Spinal cord (tissue), 10 donors: ENCODE results near the gene GSAP. TPM values are rescaled to one million over a fixed set of nuclear protein-coding genes. Genes with fewer than 3 reads are reported as not detected.
A peak's percentile ranks its signal among the peaks of the same experiment; 100 is the strongest.

ENCODE experiments used
- DNase-seq, 6 donors: peaks; one replicate each; pipeline versions ENCODE4 v3.0.0 to v3.0.0-alpha.2; 2013 to 2015; ENCODE audit warnings: low spot score in 6 of 6, low read depth in 4 of 6
- H3K27ac ChIP-seq: one replicate; pipeline ENCODE4 v1.5.1; 2013; ENCODE audit warnings: low read depth, low read length, control low read depth
- H3K27me3 ChIP-seq: one replicate; pipeline ENCODE4 v1.6.1; 2013; ENCODE audit warnings: low read length; ENCODE audit not compliant: control insufficient read depth, insufficient read depth
- H3K36me3 ChIP-seq: one replicate; pipeline ENCODE4 v1.6.1; 2013; ENCODE audit warnings: low read length; ENCODE audit not compliant: control insufficient read depth, insufficient read depth
- H3K4me1 ChIP-seq: one replicate; pipeline ENCODE4 v1.6.1; 2013; ENCODE audit warnings: low read length; ENCODE audit not compliant: control insufficient read depth, insufficient read depth
- H3K4me3 ChIP-seq: one replicate; pipeline ENCODE4 v1.5.1; 2013; ENCODE audit warnings: low read depth, low read length, control low read depth
- H3K9me3 ChIP-seq: one replicate; pipeline ENCODE4 v1.6.1; 2013; ENCODE audit warnings: low read length; ENCODE audit not compliant: control insufficient read depth, insufficient read depth
- WGBS: methylation state at CpG from one replicate; pipeline ENCODE4 v1.1.5; 2013; ENCODE audit warnings: missing lambda C conversion rate; ENCODE audit not compliant: insufficient coverage; 5-methylcytosine and 5-hydroxymethylcytosine counted together
- polyA plus RNA-seq, 2 donors: library from polyadenylated mRNA; unstranded; fragments of 120-200 nt; gene quantifications; one replicate each; pipeline ENCODE4 v1.2.1, GENCODE V29; 2013; ENCODE audit not compliant: insufficient read length in 2 of 2
- total RNA-seq, 2 donors: library from RNA; depleted of rRNA in 1 of 2; stranded (reverse); fragments of 120-200 nt in 1 of 2; fragments of >200 nt in 1 of 2; gene quantifications; one replicate each; pipeline versions ENCODE4 v1.2.3 to v1.2.4, GENCODE V29; 2013 to 2014
- donor health status: healthy.

The GSAP gene
- total and polyA plus RNA-seq, 4 donors: 11.2 to 18.4 (median 14.7) TPM

- Histone ChIP-seq H3K27ac (no peak overlapping the region), H3K4me3 (no peak overlapping the region), H3K27me3 (no peaks in the 10 kb centered on the region), H3K4me1 (peaks cover 4% of the 10 kb centered on the region), H3K36me3 (no peaks in the 10 kb centered on the region), H3K9me3 (no peaks in the 10 kb centered on the region)
- WGBS: no CpG with 5 or more reads among the region's 1 CpG
- DNase-seq: no peak
Observed at GRCh38 chr7:77328669-77329068, 87.5 kb downstream of the GSAP start.

DNA sequence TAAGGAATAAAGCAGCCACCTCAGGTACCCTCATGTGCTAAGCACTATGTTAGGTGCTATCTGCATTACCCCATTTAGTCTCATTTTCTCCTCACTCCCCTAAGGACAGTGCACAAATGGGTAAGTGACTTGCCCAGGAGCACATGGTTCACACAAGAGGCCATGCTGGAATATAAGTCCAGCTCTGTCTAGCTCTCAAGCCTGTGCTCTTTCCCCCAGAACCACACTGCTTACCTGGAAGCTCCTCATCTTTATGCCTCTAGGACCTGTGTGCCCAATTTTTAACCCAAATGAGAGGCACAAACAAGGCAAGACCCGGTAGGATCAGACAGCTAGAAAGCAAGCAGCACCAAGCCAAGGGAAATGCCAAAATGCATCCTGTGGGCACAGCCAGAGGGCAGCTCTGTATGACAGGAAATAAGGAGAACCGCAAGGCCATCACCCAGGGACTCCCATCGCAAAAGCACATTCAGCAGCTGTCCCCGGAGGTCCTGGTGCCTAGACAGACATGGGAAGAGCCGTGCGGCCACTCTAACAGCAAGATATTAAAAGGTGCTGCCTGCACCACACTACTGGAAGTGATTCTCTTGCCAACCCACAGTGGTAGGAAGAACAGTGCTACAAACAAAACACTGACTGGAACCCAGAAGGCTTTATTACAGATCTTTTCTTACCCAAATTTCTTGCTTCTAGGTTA, 88.1 kb downstream of the GSAP start:
- H3K9me3 ChIP-seq: no peaks in the 10 kb centered on the region
- no peaks in the 10 kb centered on the region for H3K27me3 ChIP-seq
- no peak overlapping the region for H3K27ac ChIP-seq
- H3K36me3 ChIP-seq: no peaks in the 10 kb centered on the region
- DNase-seq: no peak
- H3K4me1 ChIP-seq: peaks cover 4% of the 10 kb centered on the region
- WGBS: 59% methylated on average over 4 of the region's 6 CpGs
- H3K4me3 ChIP-seq: no peak overlapping the region

DNA sequence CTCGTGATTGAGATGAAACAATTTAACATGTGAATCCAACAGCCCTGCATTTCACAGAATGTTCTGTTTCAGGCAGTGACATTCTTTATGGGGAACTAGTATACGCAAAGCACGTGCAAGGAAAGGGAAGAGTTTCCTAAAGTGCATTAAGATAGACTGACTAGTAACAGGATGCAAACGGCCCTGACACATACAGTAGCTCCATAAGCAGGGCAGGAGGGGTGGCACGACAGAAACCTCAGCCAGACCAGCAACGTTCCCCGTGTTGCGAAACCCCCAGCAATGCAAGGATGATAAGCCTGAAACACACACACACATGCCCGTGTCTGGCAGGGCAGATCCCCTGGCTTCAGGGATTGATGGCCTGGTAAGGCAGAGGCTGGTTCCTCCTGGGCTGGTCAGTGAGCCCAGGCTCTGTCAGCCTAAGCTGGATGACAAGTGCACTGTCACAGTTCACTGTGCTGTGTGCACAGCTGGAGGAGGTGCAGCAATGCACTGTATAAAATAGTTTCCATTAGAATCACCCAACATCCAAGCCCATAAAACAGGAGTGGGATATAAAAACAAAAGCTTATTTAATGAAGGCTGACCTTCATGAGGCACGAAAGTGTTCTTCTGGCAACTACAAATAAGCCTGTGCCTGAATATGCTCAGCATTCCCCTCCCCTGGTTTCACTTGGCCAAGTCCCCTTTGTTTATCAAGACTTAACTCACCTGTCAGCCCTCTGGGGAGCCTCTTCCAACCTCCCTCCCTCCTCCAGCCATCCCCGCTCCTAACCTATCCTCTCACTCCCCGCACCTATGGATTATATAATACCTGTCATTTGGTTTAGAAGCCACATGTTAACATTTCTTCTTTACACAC, 88.8 kb downstream of the GSAP start:
- Histone ChIP-seq H3K4me3 (no peak overlapping the region), H3K36me3 (no peaks in the 10 kb centered on the region), H3K9me3 (no peaks in the 10 kb centered on the region), H3K27ac (no peak overlapping the region), H3K4me1 (peaks cover 4% of the 10 kb centered on the region), H3K27me3 (no peaks in the 10 kb centered on the region)
- DNase-seq: no peak
- 47% methylated on average over 10 of the region's 12 CpGs for WGBS

GRCh38 chr7:77326131-77326530, 90.0 kb downstream of the GSAP start:
- no peaks in the 10 kb centered on the region for H3K9me3 ChIP-seq
- DNase-seq: no peak
- WGBS: no CpG with 5 or more reads among the region's 3 CpGs

DNA sequence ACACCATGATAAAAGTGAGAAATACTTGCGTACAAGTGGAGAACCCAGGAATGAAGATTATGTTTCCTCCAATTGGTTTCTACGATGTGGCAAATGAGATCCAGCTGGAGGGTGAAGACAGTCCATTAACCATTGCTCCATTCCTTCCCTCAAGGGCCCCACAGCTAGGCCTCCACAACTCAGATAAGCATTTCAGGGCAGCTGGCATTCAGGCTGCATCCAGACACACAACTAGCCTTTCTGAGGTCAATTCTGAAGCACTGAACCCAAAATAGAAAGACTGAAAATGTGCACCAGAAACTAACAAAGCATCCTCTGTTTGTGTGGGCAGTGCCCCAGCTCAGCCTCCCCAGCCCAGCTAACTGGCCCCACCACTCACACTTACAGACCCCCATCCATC, 94.8 kb downstream of the GSAP start:
- no peaks in the 10 kb centered on the region for H3K27me3 ChIP-seq
- H3K9me3 ChIP-seq: no peaks in the 10 kb centered on the region
- no peak overlapping the region for H3K27ac ChIP-seq
- no peak overlapping the region for H3K4me3 ChIP-seq
- no peak for DNase-seq
- H3K4me1 ChIP-seq: no peaks in the 10 kb centered on the region
- H3K36me3 ChIP-seq: no peaks in the 10 kb centered on the region
- WGBS: 29% methylated on average over 1 of the region's 2 CpGs

More at GRCh38 chr7:77326131-77326530, 90.0 kb downstream of the GSAP start:
- H3K4me1 ChIP-seq: peaks cover 4% of the 10 kb centered on the region
- H3K36me3 ChIP-seq: no peaks in the 10 kb centered on the region
- no peaks in the 10 kb centered on the region for H3K27me3 ChIP-seq
- H3K4me3 ChIP-seq: no peak overlapping the region
- no peak overlapping the region for H3K27ac ChIP-seq

GRCh38 chr7:77320714-77321113, 95.4 kb downstream of the GSAP start:
- WGBS: 20% methylated on average over 1 of the region's 2 CpGs
- no peaks in the 10 kb centered on the region for H3K4me1 ChIP-seq
- no peaks in the 10 kb centered on the region for H3K9me3 ChIP-seq
- no peak overlapping the region for H3K4me3 ChIP-seq
- no peaks in the 10 kb centered on the region for H3K36me3 ChIP-seq
- DNase-seq: peak in 2 of 6 donors; percentile 53 to 64
- no peak overlapping the region for H3K27ac ChIP-seq
- no peaks in the 10 kb centered on the region for H3K27me3 ChIP-seq

DNA sequence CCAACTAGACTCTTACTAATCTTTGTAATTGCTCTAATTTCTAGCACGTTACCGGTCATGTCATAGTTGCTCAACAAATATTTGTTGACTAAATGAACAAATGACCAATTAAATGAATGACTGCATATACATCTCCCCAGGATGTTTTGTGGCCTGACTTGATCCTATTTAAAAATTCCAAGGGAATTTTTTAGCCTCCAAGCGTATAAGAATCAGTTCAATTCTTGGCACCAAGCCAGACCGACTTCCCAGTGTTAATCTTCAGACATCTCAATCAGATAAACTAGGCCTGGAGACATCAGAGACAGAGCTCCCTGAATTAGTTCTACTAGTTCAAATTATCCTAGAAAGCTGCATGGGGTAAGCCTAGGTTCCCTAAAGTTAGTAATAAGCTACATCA, 96.0 kb downstream of the GSAP start:
- no peaks in the 10 kb centered on the region for H3K4me1 ChIP-seq
- no peak for DNase-seq
- no peak overlapping the region for H3K4me3 ChIP-seq
- H3K27me3 ChIP-seq: no peaks in the 10 kb centered on the region
- 70% methylated on average over 2 of the region's 4 CpGs for WGBS
- no peaks in the 10 kb centered on the region for H3K36me3 ChIP-seq
- H3K9me3 ChIP-seq: no peaks in the 10 kb centered on the region
- no peak overlapping the region for H3K27ac ChIP-seq

- no peaks in the 10 kb centered on the region for H3K9me3 ChIP-seq
- no peaks in the 10 kb centered on the region for H3K4me1 ChIP-seq
- H3K4me3 ChIP-seq: no peak overlapping the region
- no CpG with 5 or more reads among the region's 1 CpG for WGBS
- H3K36me3 ChIP-seq: no peaks in the 10 kb centered on the region
- no peaks in the 10 kb centered on the region for H3K27me3 ChIP-seq
- no peak for DNase-seq
- no peak overlapping the region for H3K27ac ChIP-seq
Observed at GRCh38 chr7:77318019-77318418, 98.1 kb downstream of the GSAP start.

- H3K4me1 ChIP-seq: no peaks in the 10 kb centered on the region
- no peaks in the 10 kb centered on the region for H3K27me3 ChIP-seq
- H3K27ac ChIP-seq: no peak overlapping the region
- no peaks in the 10 kb centered on the region for H3K9me3 ChIP-seq
- no peak overlapping the region for H3K4me3 ChIP-seq
- no peaks in the 10 kb centered on the region for H3K36me3 ChIP-seq
- no peak for DNase-seq
- no CpG with 5 or more reads among the region's 2 CpGs for WGBS
Observed at GRCh38 chr7:77316219-77316978, 99.8 kb downstream of the GSAP start.
